HEK293 (cell line): ENCODE data around the gene C20orf96.

Source experiments
- CTCF ChIA-PET: fragments of 350-600 bp; formaldehyde crosslinking; extraction: SDS; loops from one replicate; lab custom pipeline; 2021; ENCODE audit warnings: antibody characterized with exemption; lab: Yijun Ruan, JAX
- POLR2A ChIA-PET: fragments of 300-600 bp; formaldehyde crosslinking; extraction: SDS; loops from one replicate; lab custom pipeline; 2020; ENCODE audit warnings: antibody characterized with exemption, inconsistent platforms; lab: Yijun Ruan, JAX
- H3K27ac ChIP-seq: fragments of 200-500 bp; sonication (Bioruptor generic); 2 replicates; pipeline ENCODE4 v1.5.1; 2014; ENCODE audit warnings: low read depth, low read length, control low read depth, inconsistent platforms; ENCODE audit errors: extremely low read depth
- H3K36me3 ChIP-seq, 2 experiments: fragments of 200-500 bp in 1 of 2; sonication (Bioruptor generic) in 1 of 2; 1 replicate in 1 of 2; 2 replicates in 1 of 2; pipeline ENCODE4 v1.5.1; 2014 to 2017; ENCODE audit warnings: inconsistent platforms in 2 of 2, low read length in 2 of 2; ENCODE audit not compliant: control insufficient read depth in 2 of 2, insufficient read depth in 1 of 2
- H3K4me1 ChIP-seq: fragments of 200-500 bp; sonication (Bioruptor generic); 2 replicates; pipeline ENCODE4 v1.5.1; 2014; ENCODE audit warnings: mild to moderate bottlenecking, low read length, inconsistent platforms; ENCODE audit not compliant: control insufficient read depth, insufficient read depth
- H3K4me3 ChIP-seq: 2 replicates; pipeline ENCODE4 v1.5.1; 2011; ENCODE audit warnings: low read depth, mild to moderate bottlenecking, control low read depth, low read length, moderate library complexity
- H3K9me3 ChIP-seq: fragments of 200-500 bp; sonication (Bioruptor generic); 2 replicates; pipeline ENCODE4 v1.5.1; 2014; ENCODE audit warnings: low read depth, low read length, inconsistent platforms; ENCODE audit not compliant: control insufficient read depth, insufficient read depth
- EGR2 ChIP-seq: fragments of 450-650 bp; formaldehyde crosslinking; IDR thresholded peaks from 2 replicates; pipeline ENCODE4 v1.5.1; 2016; ENCODE audit warnings: low read depth, missing biosample characterization, missing genetic modification characterization
- FEZF1 ChIP-seq: fragments of 450-650 bp; formaldehyde crosslinking; IDR thresholded peaks from 2 replicates; pipeline ENCODE4 v1.5.1; 2016; ENCODE audit warnings: missing biosample characterization, missing genetic modification characterization
- HOXC10 ChIP-seq: sonication (generic); formaldehyde crosslinking; IDR thresholded peaks from 2 replicates; pipeline ENCODE4 v1.8.1; 2023; ENCODE audit warnings: mild to moderate bottlenecking, missing genetic modification reagents
- ZBTB1 ChIP-seq: fragments of 450-650 bp; formaldehyde crosslinking; IDR thresholded peaks from 2 replicates; pipeline ENCODE4 v1.5.1; 2016; ENCODE audit warnings: missing biosample characterization, missing genetic modification characterization
- ZNF335 ChIP-seq: fragments of 450-650 bp; formaldehyde crosslinking; conservative IDR thresholded peaks from 2 replicates; pipeline ENCODE4 v1.5.1; 2016; ENCODE audit warnings: missing biosample characterization, missing genetic modification characterization
- ZNF391 ChIP-seq: fragments of 450-650 bp; formaldehyde crosslinking; IDR thresholded peaks from 2 replicates; pipeline ENCODE4 v1.5.1; 2016; ENCODE audit warnings: low read depth, missing biosample characterization, missing genetic modification characterization, borderline replicate concordance
- ZNF433 ChIP-seq: fragments of 450-650 bp; formaldehyde crosslinking; IDR thresholded peaks from 2 replicates; pipeline ENCODE4 v1.5.1; 2016; ENCODE audit warnings: missing biosample characterization, missing genetic modification characterization, low read depth
- ZNF626 ChIP-seq: fragments of 450-650 bp; sonication (Bioruptor Pico); formaldehyde crosslinking; IDR thresholded peaks from 2 replicates; pipeline ENCODE4 v1.5.1; 2018; ENCODE audit warnings: missing biosample characterization, missing genetic modification characterization, inconsistent platforms
- ZNF660 ChIP-seq: fragments of 450-650 bp; IDR thresholded peaks from 2 replicates; pipeline ENCODE4 v1.5.1; 2018; ENCODE audit warnings: missing biosample characterization, mild to moderate bottlenecking, missing genetic modification characterization
- ZNF843 ChIP-seq: fragments of 450-650 bp; formaldehyde crosslinking; IDR thresholded peaks from 2 replicates; pipeline ENCODE4 v1.5.1; 2016; ENCODE audit warnings: missing biosample characterization, missing genetic modification characterization
- TF ChIP-seq, protein P1 (sequence below): fragments of 450-650 bp; formaldehyde crosslinking; IDR thresholded peaks from 2 replicates; pipeline ENCODE4; 2016; ENCODE audit warnings: missing biosample characterization, missing genetic modification characterization
- TF ChIP-seq, protein P2 (sequence below): fragments of 450-650 bp; formaldehyde crosslinking; IDR thresholded peaks from 2 replicates; pipeline ENCODE4 v1.5.1; 2016; ENCODE audit warnings: missing biosample characterization, missing genetic modification characterization
- TF ChIP-seq, protein P3 (sequence below): fragments of 450-650 bp; formaldehyde crosslinking; IDR thresholded peaks from 2 replicates; pipeline ENCODE4 v1.5.1; 2016; ENCODE audit warnings: missing biosample characterization, missing genetic modification characterization
- TF ChIP-seq, protein P4 (sequence below): fragments of 450-650 bp; formaldehyde crosslinking; IDR thresholded peaks from 2 replicates; pipeline ENCODE4 v1.5.1; 2016; ENCODE audit warnings: missing biosample characterization, missing genetic modification characterization
- TF ChIP-seq, protein P5 (sequence below): fragments of 450-650 bp; formaldehyde crosslinking; IDR thresholded peaks from 2 replicates; pipeline ENCODE4 v1.5.1; 2016; ENCODE audit warnings: missing biosample characterization, missing genetic modification characterization
- TF ChIP-seq, protein P6 (sequence below): fragments of 450-650 bp; formaldehyde crosslinking; conservative IDR thresholded peaks from 2 replicates; pipeline ENCODE4 v1.5.1; 2016; ENCODE audit warnings: low read depth, missing biosample characterization, missing genetic modification characterization
- TF ChIP-seq, protein P7 (sequence below): fragments of 450-650 bp; formaldehyde crosslinking; IDR thresholded peaks from 2 replicates; pipeline ENCODE4 v1.5.1; 2016; ENCODE audit warnings: missing biosample characterization, missing genetic modification characterization

The C20orf96 gene

DNA sequence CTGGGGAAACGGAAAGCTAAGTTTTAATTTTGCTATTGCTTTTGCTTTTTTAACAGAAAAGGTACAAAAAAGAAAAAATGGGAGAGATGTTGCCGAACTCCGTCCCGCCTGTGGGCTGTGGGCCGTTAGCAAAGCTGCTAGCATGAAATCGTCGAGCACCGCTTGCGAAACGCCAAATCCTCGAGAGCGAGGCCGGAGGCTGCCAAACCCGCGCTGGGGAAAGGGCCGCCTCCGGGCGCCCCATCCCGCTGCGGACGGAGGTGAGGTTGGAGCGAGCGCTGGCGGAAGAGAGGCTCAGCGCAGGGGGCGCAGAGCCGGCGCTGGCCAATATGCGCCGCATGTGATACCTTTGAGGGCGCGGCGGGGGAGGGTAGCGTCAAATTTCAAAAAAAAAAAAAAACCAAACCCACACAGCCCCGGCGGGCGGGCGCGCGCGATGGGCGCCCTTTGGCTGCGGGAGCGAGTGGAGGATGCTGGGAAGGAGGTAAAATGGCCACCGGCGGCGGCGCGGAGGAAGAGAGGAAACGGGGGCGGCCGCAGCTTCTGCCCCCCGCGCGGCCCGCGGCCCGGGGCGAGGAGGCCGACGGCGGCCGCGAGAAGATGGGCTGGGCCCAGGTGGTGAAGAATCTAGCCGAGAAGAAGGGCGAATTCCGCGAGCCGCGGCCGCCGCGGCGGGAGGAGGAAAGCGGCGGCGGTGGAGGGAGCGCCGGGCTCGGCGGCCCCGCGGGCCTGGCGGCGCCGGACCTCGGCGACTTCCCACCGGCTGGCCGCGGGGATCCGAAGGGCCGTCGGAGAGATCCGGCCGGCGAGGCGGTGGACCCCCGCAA is 6.8 kb upstream of the C20orf96 start, which contains the start of gene ZCCHC3:
Gene ZCCHC3, plus strand, starts transcription at position 473 of the 827 bp plus-strand sequence. Its CDS starts 17 bp downstream, at position 490.
- CTCF ChIA-PET: interaction anchor here (0.7 to 2.9 kb wide), 2 partner anchors 15 to 34 kb away, joined by 4 to 15 read pairs; no protein-coding TSS in a partner anchor
- Histone ChIP-seq H3K27ac (peak within 1 kb of the TSS; percentile 98), H3K9me3 (no peaks in the 10 kb centered on the region), H3K4me3 (peak within 1 kb of the TSS; percentile 53), H3K4me1 (peaks cover 27% of the 10 kb centered on the region), H3K36me3 (peaks cover 0 to 15% of the 10 kb centered on the region in 2 experiments; a peak in 1 of 3 replicates)
- POLR2A ChIA-PET: interaction anchor here (1.1 to 6.2 kb wide), 5 partner anchors 27 to 246 kb away, joined by 3 to 74 read pairs (median 5); partner anchors contain the start of genes NRSN2 and SOX12
- TF ChIP-seq, protein P1, sequence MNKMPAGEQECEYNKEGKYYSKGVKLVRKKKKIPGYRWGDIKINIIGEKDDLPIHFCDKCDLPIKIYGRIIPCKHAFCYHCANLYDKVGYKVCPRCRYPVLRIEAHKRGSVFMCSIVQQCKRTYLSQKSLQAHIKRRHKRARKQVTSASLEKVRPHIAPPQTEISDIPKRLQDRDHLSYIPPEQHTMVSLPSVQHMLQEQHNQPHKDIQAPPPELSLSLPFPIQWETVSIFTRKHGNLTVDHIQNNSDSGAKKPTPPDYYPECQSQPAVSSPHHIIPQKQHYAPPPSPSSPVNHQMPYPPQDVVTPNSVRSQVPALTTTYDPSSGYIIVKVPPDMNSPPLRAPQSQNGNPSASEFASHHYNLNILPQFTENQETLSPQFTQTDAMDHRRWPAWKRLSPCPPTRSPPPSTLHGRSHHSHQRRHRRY: no peak
- TF ChIP-seq ZNF626: no peak
- TF ChIP-seq, protein P2, sequence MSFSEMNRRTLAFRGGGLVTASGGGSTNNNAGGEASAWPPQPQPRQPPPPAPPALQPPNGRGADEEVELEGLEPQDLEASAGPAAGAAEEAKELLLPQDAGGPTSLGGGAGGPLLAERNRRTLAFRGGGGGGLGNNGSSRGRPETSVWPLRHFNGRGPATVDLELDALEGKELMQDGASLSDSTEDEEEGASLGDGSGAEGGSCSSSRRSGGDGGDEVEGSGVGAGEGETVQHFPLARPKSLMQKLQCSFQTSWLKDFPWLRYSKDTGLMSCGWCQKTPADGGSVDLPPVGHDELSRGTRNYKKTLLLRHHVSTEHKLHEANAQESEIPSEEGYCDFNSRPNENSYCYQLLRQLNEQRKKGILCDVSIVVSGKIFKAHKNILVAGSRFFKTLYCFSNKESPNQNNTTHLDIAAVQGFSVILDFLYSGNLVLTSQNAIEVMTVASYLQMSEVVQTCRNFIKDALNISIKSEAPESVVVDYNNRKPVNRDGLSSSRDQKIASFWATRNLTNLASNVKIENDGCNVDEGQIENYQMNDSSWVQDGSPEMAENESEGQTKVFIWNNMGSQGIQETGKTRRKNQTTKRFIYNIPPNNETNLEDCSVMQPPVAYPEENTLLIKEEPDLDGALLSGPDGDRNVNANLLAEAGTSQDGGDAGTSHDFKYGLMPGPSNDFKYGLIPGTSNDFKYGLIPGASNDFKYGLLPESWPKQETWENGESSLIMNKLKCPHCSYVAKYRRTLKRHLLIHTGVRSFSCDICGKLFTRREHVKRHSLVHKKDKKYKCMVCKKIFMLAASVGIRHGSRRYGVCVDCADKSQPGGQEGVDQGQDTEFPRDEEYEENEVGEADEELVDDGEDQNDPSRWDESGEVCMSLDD (tag by site-specific recombination): peak; percentile 95
- TF ChIP-seq, protein P3, sequence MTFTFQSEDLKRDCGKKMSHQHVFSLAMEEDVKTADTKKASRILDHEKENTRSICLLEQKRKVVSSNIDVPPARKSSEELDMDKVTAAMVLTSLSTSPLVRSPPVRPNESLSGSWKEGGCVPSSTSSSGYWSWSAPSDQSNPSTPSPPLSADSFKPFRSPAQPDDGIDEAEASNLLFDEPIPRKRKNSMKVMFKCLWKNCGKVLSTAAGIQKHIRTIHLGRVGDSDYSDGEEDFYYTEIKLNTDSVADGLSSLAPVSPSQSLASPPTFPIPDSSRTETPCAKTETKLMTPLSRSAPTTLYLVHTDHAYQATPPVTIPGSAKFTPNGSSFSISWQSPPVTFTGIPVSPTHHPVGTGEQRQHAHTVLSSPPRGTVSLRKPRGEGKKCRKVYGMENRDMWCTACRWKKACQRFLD (tag by site-specific recombination): no peak
- peak; percentile 40; the same call in 1 of the 2 replicates for TF ChIP-seq ZNF843
- TF ChIP-seq ZBTB1 (tag by site-specific recombination): 0 out of 2 replicates have a peak, but pooled peaks have one; percentile 23
- TF ChIP-seq ZNF391: 0 out of 2 replicates have a peak, but pooled peaks have one; percentile 77
- TF ChIP-seq, protein P4, sequence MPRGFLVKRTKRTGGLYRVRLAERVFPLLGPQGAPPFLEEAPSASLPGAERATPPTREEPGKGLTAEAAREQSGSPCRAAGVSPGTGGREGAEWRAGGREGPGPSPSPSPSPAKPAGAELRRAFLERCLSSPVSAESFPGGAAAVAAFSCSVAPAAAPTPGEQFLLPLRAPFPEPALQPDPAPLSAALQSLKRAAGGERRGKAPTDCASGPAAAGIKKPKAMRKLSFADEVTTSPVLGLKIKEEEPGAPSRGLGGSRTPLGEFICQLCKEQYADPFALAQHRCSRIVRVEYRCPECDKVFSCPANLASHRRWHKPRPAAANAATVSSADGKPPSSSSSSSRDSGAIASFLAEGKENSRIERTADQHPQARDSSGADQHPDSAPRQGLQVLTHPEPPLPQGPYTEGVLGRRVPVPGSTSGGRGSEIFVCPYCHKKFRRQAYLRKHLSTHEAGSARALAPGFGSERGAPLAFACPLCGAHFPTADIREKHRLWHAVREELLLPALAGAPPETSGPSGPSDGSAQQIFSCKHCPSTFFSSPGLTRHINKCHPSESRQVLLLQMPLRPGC (tag by site-specific recombination): peak; percentile 81
- TF ChIP-seq EGR2 (tag by site-specific recombination): peak; percentile 97
- no peak for TF ChIP-seq HOXC10
- TF ChIP-seq, protein P5, sequence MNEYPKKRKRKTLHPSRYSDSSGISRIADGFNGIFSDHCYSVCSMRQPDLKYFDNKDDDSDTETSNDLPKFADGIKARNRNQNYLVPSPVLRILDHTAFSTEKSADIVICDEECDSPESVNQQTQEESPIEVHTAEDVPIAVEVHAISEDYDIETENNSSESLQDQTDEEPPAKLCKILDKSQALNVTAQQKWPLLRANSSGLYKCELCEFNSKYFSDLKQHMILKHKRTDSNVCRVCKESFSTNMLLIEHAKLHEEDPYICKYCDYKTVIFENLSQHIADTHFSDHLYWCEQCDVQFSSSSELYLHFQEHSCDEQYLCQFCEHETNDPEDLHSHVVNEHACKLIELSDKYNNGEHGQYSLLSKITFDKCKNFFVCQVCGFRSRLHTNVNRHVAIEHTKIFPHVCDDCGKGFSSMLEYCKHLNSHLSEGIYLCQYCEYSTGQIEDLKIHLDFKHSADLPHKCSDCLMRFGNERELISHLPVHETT: peak; percentile 83
- no peak for TF ChIP-seq ZNF433 (tag by site-specific recombination)
- TF ChIP-seq, protein P6, sequence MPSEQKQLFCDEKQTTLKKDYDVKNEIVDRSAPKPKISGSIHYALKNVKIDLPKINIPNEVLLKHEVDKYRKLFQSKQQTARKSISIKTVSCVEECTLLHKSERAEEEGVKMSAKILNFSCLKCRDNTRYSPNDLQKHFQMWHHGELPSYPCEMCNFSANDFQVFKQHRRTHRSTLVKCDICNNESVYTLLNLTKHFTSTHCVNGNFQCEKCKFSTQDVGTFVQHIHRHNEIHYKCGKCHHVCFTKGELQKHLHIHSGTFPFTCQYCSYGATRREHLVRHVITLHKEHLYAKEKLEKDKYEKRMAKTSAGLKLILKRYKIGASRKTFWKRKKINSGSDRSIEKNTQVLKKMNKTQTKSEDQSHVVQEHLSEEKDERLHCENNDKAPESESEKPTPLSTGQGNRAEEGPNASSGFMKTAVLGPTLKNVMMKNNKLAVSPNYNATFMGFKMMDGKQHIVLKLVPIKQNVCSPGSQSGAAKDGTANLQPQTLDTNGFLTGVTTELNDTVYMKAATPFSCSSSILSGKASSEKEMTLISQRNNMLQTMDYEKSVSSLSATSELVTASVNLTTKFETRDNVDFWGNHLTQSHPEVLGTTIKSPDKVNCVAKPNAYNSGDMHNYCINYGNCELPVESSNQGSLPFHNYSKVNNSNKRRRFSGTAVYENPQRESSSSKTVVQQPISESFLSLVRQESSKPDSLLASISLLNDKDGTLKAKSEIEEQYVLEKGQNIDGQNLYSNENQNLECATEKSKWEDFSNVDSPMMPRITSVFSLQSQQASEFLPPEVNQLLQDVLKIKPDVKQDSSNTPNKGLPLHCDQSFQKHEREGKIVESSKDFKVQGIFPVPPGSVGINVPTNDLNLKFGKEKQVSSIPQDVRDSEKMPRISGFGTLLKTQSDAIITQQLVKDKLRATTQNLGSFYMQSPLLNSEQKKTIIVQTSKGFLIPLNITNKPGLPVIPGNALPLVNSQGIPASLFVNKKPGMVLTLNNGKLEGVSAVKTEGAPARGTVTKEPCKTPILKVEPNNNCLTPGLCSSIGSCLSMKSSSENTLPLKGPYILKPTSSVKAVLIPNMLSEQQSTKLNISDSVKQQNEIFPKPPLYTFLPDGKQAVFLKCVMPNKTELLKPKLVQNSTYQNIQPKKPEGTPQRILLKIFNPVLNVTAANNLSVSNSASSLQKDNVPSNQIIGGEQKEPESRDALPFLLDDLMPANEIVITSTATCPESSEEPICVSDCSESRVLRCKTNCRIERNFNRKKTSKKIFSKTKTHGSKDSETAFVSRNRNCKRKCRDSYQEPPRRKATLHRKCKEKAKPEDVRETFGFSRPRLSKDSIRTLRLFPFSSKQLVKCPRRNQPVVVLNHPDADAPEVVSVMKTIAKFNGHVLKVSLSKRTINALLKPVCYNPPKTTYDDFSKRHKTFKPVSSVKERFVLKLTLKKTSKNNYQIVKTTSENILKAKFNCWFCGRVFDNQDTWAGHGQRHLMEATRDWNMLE (tag by site-specific recombination): no peak
- peak; percentile 89 for TF ChIP-seq ZNF335 (tag by site-specific recombination)
- TF ChIP-seq FEZF1 (tag by site-specific recombination): peak; percentile 86
- TF ChIP-seq ZNF660 (tag by site-specific recombination): peak; percentile 69
- TF ChIP-seq, protein P7, sequence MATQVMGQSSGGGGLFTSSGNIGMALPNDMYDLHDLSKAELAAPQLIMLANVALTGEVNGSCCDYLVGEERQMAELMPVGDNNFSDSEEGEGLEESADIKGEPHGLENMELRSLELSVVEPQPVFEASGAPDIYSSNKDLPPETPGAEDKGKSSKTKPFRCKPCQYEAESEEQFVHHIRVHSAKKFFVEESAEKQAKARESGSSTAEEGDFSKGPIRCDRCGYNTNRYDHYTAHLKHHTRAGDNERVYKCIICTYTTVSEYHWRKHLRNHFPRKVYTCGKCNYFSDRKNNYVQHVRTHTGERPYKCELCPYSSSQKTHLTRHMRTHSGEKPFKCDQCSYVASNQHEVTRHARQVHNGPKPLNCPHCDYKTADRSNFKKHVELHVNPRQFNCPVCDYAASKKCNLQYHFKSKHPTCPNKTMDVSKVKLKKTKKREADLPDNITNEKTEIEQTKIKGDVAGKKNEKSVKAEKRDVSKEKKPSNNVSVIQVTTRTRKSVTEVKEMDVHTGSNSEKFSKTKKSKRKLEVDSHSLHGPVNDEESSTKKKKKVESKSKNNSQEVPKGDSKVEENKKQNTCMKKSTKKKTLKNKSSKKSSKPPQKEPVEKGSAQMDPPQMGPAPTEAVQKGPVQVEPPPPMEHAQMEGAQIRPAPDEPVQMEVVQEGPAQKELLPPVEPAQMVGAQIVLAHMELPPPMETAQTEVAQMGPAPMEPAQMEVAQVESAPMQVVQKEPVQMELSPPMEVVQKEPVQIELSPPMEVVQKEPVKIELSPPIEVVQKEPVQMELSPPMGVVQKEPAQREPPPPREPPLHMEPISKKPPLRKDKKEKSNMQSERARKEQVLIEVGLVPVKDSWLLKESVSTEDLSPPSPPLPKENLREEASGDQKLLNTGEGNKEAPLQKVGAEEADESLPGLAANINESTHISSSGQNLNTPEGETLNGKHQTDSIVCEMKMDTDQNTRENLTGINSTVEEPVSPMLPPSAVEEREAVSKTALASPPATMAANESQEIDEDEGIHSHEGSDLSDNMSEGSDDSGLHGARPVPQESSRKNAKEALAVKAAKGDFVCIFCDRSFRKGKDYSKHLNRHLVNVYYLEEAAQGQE (tag by site-specific recombination): 0 out of 2 replicates have a peak, but pooled peaks have one; percentile 31
